Measurements from ENCODE around the gene IGFBP6. TPM values are rescaled to one million over a fixed set of nuclear protein-coding genes. Genes with fewer than 3 reads are reported as not detected.
"Not testable (repeated sequence)": the region's sequence is repeated elsewhere in the genome, so short reads cannot be mapped to it uniquely, and the experiment has no call there.

Gene IGFBP6
- total and polyA plus RNA-seq, 2 donors (not counting 1 experiment from before 2014, with no cell fraction given): 0.30 TPM; not detected in 1

DNA sequence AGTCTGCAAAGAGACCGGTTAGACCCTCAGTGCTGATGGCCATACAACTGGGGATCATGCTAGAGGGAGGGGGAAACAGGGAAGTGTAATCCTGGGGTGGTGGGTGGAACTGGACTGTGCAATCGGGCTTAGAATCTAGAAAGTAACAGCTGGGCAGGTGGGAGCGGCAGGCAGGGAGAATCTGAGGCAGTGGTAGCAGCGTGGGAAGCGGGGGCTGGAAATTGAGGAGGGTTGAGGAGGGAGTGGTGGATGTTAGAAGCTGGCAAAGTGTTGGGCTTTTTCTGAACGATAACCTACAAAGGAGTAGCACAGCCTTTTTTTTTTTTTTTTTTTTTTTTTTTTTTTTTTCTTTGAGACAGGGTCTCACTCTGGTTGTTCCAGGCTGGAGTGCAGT is 3.1 kb upstream of the IGFBP6 start:
- ATAC-seq (ENCODE audit: low read depth): no peak
- H3K79me2 ChIP-seq (ENCODE audit: control insufficient read depth, insufficient read depth, low read length): no peaks in the 10 kb centered on the region
- POLR2A ChIA-PET: no interaction called here
- H3K4me2 ChIP-seq (replicated peaks; ENCODE audit: low read depth, low read length, poor library complexity, severe bottlenecking): no peak overlapping the region
- peaks cover 0 to 18% (median 8%) of the 10 kb centered on the region in 4 experiments for H3K27me3 ChIP-seq (replicated peaks in 1 of 4; ENCODE audit: control extremely low read depth in 1 of 4, control insufficient read depth in 3 of 4, insufficient read depth in 4 of 4, low read length in 3 of 4)
- H3K4me1 ChIP-seq (ENCODE audit: control insufficient read depth in 2 of 2, insufficient read depth in 2 of 2, low read length in 2 of 2): peaks cover 18 to 23% of the 10 kb centered on the region in 2 donors
- 81% methylated on average over 5 of the region's 6 CpGs for WGBS (ENCODE audit: insufficient coverage)
- peaks cover 29% of the 10 kb centered on the region for H3K27me3 Mint-ChIP-seq
- H3K9ac ChIP-seq (ENCODE audit: low read length): no peak overlapping the region
- TF ChIP-seq EZH2 (IDR thresholded peaks at IDR 0.05; ENCODE audit: borderline replicate concordance, insufficient read depth, low read depth, low read length, poor library complexity, severe bottlenecking): no peak
- TF ChIP-seq CTCF (IDR thresholded peaks at IDR 0.05): no peak
- DNase-seq: no peak
- H4K20me1 ChIP-seq (ENCODE audit: control insufficient read depth, insufficient read depth, low read length, poor library complexity, severe bottlenecking): no peaks in the 10 kb centered on the region
- no peaks in the 10 kb centered on the region for H3K36me3 ChIP-seq (replicated peaks in 1 of 2; ENCODE audit: control extremely low read depth in 1 of 2, control insufficient read depth in 1 of 2, extremely low read depth in 1 of 2, insufficient read depth in 2 of 2, low read length in 1 of 2)
- H3K9me3 ChIP-seq (ENCODE audit: control extremely low read depth in 1 of 3, control insufficient read depth in 2 of 3, insufficient read depth in 1 of 3, low read length in 2 of 3): peaks cover 0 to 4% (median 0%) of the 10 kb centered on the region in 3 donors
- H3K4me3 ChIP-seq (ENCODE audit: control extremely low read depth in 1 of 5, extremely low read depth in 1 of 5, insufficient read depth in 1 of 5, low read depth in 2 of 5, low read length in 4 of 5): no peak overlapping the region
- H3K27ac ChIP-seq (ENCODE audit: low read length in 2 of 2): no peak overlapping the region
- intact Hi-C loops (cut with micrococcal nuclease): no loop called here
- H3K9me3 Mint-ChIP-seq (ENCODE audit: insufficient read depth): no peaks in the 10 kb centered on the region
- no peak overlapping the region for H2AFZ ChIP-seq (ENCODE audit: insufficient read depth, low read depth, low read length, poor library complexity, severe bottlenecking)
- H3K4me1 Mint-ChIP-seq: peaks cover 27% of the 10 kb centered on the region
- no peak overlapping the region for H3K4me3 Mint-ChIP-seq
- H3K27ac Mint-ChIP-seq: no peak overlapping the region
- CTCF ChIA-PET: interaction anchor here (1.1 to 13.1 kb wide), 2 partner anchors 8 to 27 kb away, joined by 4 to 344 read pairs; partner anchors contain the start of gene SOAT2

DNA sequence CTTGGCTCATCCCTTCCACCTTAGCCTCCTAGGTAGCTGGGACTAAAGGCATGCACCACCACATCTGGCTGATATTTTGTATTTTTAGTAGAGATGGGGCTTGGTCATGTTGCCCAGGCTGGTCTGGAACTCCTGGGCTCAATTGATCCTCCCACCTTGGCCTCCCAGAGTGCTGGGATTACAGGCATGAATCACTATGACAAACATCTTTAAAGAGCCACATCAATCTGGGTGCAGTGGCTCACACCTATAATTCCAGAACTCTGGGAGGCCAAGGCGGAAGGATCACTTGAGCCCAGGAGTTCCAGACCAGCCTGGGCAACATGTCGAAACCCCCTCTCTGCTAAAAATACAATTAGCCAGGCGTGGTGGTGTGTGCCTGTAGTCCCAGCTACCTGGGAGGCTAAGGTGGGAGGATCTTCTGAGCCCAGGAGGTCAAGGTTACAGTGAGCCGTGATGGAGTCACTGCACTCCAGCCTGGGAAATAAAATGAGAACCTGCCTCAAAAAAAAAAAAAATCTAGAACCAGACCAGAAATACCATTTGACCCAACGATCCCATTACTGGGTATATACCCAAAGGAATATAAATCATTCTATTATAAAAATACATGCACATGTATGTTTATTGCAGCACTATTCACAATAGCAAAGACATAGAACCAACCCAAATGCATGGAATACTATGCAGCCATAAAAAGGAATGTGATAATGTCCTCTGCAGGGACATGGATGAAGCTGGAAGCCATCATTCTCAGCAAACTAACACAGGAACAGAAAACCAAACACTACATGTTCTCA is 2.5 kb upstream of the IGFBP6 start:
- intact Hi-C loops (cut with micrococcal nuclease): loop anchor here (5.0 kb wide), 1 partner anchor 43 kb away; the partner anchor contains the start of gene TNS2
- H3K9me3 Mint-ChIP-seq (ENCODE audit: insufficient read depth); H3K27ac Mint-ChIP-seq: not testable (repeated sequence)

DNA sequence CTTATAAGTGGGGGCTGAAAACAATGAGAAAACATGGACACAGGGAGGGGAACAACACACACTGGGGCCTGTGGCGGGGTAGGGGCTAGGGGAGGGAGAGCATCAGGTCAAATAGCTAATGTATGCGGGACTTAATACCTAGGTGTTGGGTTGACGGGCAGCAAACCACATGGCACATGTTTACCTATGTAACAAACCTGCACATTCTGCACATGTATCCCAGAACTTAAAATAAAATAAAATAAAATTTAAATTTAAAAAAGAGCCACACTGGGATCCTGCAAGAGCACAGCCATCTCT is 1.9 kb upstream of the IGFBP6 start:
- POLR2A ChIA-PET: not testable (repeated sequence)

More for the DNA sequence above, 2.5 kb upstream of the IGFBP6 start:
- H2AFZ ChIP-seq (ENCODE audit: insufficient read depth, low read depth, low read length, poor library complexity, severe bottlenecking); H3K4me3 ChIP-seq (ENCODE audit: control extremely low read depth in 1 of 5, extremely low read depth in 1 of 5, insufficient read depth in 1 of 5, low read depth in 2 of 5, low read length in 4 of 5); H3K4me2 ChIP-seq (replicated peaks; ENCODE audit: low read depth, low read length, poor library complexity, severe bottlenecking); H3K4me3 Mint-ChIP-seq; H3K27ac ChIP-seq (ENCODE audit: low read length in 2 of 2); ATAC-seq (ENCODE audit: low read depth); H3K79me2 ChIP-seq (ENCODE audit: control insufficient read depth, insufficient read depth, low read length); DNase-seq; H3K9me3 ChIP-seq (ENCODE audit: control extremely low read depth in 1 of 3, control insufficient read depth in 2 of 3, insufficient read depth in 1 of 3, low read length in 2 of 3); H3K36me3 ChIP-seq (replicated peaks in 1 of 2; ENCODE audit: control extremely low read depth in 1 of 2, control insufficient read depth in 1 of 2, extremely low read depth in 1 of 2, insufficient read depth in 2 of 2, low read length in 1 of 2); POLR2A ChIA-PET; H4K20me1 ChIP-seq (ENCODE audit: control insufficient read depth, insufficient read depth, low read length, poor library complexity, severe bottlenecking); H3K9ac ChIP-seq (ENCODE audit: low read length): not testable (repeated sequence)
- WGBS (ENCODE audit: insufficient coverage): no CpG with 5 or more reads among the region's 5 CpGs
- CTCF ChIA-PET: interaction anchor here (0.7 to 13.1 kb wide), 3 partner anchors 8 to 1342 kb away, joined by 3 to 344 read pairs (median 4); partner anchors contain the start of gene SOAT2
- H3K27me3 Mint-ChIP-seq: peaks cover 29% of the 10 kb centered on the region
- peaks cover 28% of the 10 kb centered on the region for H3K4me1 Mint-ChIP-seq
- Histone ChIP-seq H3K4me1 (ENCODE audit: control insufficient read depth in 2 of 2, insufficient read depth in 2 of 2, low read length in 2 of 2) (peaks cover 18 to 23% of the 10 kb centered on the region in 2 donors), H3K27me3 (replicated peaks in 1 of 4; ENCODE audit: control extremely low read depth in 1 of 4, control insufficient read depth in 3 of 4, insufficient read depth in 4 of 4, low read length in 3 of 4) (peaks cover 0 to 18% (median 8%) of the 10 kb centered on the region in 4 experiments)

More for the DNA sequence above, 1.9 kb upstream of the IGFBP6 start:
- not testable (repeated sequence) for H3K9me3 ChIP-seq (ENCODE audit: control extremely low read depth in 1 of 3, control insufficient read depth in 2 of 3, insufficient read depth in 1 of 3, low read length in 2 of 3); H3K4me3 ChIP-seq (ENCODE audit: control extremely low read depth in 1 of 5, extremely low read depth in 1 of 5, insufficient read depth in 1 of 5, low read depth in 2 of 5, low read length in 4 of 5); H3K9ac ChIP-seq (ENCODE audit: low read length); H4K20me1 ChIP-seq (ENCODE audit: control insufficient read depth, insufficient read depth, low read length, poor library complexity, severe bottlenecking); H3K27ac ChIP-seq (ENCODE audit: low read length in 2 of 2); H3K4me2 ChIP-seq (replicated peaks; ENCODE audit: low read depth, low read length, poor library complexity, severe bottlenecking); H2AFZ ChIP-seq (ENCODE audit: insufficient read depth, low read depth, low read length, poor library complexity, severe bottlenecking); DNase-seq; ATAC-seq (ENCODE audit: low read depth); H3K79me2 ChIP-seq (ENCODE audit: control insufficient read depth, insufficient read depth, low read length); H3K4me3 Mint-ChIP-seq; H3K9me3 Mint-ChIP-seq (ENCODE audit: insufficient read depth); H3K27ac Mint-ChIP-seq; H3K36me3 ChIP-seq (replicated peaks in 1 of 2; ENCODE audit: control extremely low read depth in 1 of 2, control insufficient read depth in 1 of 2, extremely low read depth in 1 of 2, insufficient read depth in 2 of 2, low read length in 1 of 2)
- H3K27me3 Mint-ChIP-seq: peaks cover 27% of the 10 kb centered on the region
- CTCF ChIA-PET: interaction anchor here (0.7 to 13.1 kb wide), 2 partner anchors 28 to 1342 kb away, joined by 3 to 344 read pairs; no protein-coding TSS in a partner anchor
- intact Hi-C loops (cut with micrococcal nuclease): loop anchor here (5.0 kb wide), 1 partner anchor 43 kb away; the partner anchor contains the start of gene TNS2
- Histone ChIP-seq H3K4me1 (ENCODE audit: control insufficient read depth in 2 of 2, insufficient read depth in 2 of 2, low read length in 2 of 2) (peaks cover 18 to 23% of the 10 kb centered on the region in 2 donors), H3K27me3 (replicated peaks in 1 of 4; ENCODE audit: control extremely low read depth in 1 of 4, control insufficient read depth in 3 of 4, insufficient read depth in 4 of 4, low read length in 3 of 4) (peaks cover 0 to 18% (median 8%) of the 10 kb centered on the region in 4 experiments)
- WGBS (ENCODE audit: insufficient coverage): no CpG with 5 or more reads among the region's 3 CpGs
- H3K4me1 Mint-ChIP-seq: peaks cover 28% of the 10 kb centered on the region

Data from B cell (primary cell).